Kidney glomerular epithelial cell (primary cell): ENCODE measurements around the gene SH3RF1.

Source experiments
- DNase-seq: peaks from one replicate; lab custom pipeline; 2025; lab: John Stamatoyannopoulos, UW

SH3RF1 gene

GRCh38 chr4:169103966-169104412 is 166.8 kb downstream of the SH3RF1 start:
- DNase-seq: no peak

GRCh38 chr4:169102026-169102425 is 168.7 kb downstream of the SH3RF1 start:
- DNase-seq: no peak

DNA sequence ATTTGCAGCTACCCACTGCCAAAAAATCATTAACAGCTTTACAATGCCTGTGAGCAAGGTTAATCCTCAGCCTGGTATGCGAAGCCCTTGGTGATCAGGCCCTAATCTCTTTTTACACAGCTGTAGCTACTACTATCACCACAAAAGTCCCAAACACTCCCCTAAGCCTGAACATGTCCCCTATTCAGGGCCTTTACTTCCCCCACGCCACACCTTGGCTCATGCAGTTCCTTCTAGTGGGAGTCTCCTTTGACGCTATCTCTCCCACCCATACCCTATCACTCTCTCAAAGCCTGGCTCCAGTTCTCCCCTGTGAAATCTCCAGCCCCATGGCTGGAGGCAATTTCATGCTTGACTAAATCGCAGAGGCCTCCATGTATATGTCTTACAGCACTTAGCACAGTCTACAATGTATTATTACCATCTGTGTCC is 170.1 kb downstream of the SH3RF1 start:
- DNase-seq: no peak

DNA sequence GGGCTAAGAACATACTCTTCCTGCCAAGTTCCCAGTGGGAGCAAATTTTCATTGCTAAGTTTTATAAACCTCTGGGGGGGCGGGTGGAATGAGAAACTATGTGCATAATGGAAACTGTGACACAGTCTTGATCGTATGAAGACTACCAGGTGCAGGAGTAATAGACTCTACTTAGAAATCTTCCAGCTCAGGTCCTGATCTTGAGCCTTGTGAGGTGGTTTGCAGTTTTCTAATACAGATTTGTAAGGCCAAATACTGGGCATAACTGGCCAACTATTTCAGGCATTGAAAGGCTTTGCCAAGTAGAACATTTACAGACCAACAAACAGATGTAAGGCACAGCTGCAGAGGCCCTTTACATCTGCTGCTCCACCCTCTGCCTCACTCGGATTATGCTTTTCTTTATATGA is 171.0 kb downstream of the SH3RF1 start:
- DNase-seq: no peak

DNA sequence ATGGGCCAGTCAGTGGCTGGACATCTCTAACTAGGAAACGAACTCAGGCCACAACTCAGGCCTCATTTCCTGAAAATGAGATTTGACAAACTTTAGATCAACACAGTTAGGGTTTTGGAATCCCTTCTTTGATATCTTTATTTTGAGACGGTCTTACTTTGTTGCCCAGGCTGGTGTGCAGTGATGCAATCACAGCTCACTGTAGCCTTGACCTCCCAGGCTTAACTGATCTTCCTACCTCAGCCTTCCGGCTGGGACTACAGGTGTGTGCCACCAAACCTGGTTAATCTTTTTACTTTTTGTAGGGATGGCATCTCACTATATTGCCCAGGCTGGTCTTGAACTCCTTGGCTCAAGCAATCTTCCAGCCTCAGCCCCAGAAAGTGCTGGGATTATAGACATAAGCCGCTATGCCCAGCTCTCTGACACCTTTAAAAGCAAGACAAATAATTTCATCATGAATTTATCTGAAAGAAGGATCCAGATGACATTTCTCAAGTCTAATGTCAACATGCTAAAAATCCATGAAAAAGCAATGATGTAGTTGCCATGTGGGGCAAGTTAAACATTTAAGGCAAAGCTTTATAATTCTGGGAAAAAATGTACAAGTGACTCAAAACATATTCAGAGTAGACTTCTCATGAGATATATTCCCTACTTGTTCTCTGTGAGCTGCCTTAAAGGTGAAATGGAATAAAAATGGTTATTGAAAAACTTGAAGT is 171.6 kb downstream of the SH3RF1 start:
- DNase-seq: no peak

GRCh38 chr4:169098532-169098931 is 172.2 kb downstream of the SH3RF1 start:
- DNase-seq: no peak

GRCh38 chr4:169098054-169098497 is 172.7 kb downstream of the SH3RF1 start:
- no peak for DNase-seq

DNA sequence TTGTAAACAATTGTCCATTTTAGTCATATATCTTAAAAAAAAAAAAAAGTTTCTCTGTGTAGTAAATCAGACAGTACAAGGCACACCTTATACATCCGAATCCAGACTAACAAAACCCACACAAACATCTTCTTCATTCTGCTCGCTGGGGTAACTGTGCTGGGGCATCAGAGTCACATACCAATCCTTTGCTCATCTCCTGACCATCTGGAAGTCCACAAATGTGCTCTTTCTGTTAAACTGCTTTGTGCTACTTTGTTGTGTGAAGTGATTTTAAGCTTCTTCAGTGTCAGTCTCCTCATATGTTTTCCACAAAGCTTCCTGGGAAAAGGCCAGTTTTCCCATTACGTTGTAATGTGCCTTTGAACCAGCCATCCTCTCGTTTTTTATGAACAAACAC is 174.5 kb downstream of the SH3RF1 start:
- DNase-seq: no peak

DNA sequence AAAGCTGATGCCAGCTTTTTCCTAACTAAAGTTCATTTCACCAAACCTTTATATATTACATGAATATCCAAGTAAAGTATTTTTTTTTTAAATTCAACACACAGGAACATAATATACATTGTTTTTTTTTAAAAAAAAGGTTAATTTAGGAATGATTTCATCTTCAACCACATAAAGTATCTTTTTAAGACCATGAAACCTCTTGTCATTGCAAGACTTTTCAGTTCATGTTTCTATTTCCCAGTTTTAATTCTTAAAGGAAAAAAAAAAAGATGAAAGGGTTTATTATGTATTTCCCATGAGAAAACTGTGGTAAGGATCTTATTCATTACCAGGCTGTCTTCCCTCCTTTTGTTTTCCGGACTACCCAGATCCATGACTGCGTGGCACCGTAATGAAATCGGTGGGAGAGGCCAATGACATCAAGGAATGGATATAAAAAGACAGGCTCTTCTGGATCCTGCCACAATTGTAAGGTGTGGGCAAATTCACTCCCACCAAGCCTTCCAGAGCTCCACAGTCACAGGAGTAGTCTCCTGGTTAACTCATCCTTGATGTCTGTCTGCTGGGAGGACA is 176.0 kb downstream of the SH3RF1 start:
- DNase-seq: no peak

DNA sequence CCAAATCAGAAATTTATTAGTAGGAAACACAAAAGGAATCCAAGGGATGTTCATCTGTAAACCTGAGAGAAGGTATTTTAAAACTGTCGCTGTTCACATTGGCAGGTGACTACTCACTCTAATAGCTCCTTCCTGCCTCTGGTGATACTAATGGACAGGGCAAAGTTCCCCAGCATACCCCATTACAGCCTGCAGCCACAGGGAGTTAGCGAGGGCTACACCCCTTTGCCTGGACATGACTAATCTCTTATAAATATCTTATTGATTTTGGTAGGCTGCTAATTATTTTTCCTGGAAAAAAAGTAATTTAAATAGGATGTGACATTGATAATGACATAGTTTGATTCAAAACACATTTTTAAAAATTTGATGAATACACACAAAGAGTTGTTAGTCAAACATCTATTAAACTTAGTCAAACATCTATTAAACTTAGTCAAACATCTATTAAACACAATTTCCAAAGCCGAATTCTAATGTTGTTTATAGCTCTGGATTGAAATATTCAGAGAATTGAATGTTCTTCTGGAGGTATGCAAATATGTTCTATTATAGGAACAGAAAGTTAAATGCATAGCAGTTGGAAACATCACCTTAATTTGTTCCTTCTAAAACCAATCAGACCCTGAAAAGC is 177.8 kb downstream of the SH3RF1 start:
- DNase-seq: no peak

GRCh38 chr4:169090484-169091215 is 180.1 kb downstream of the SH3RF1 start:
- DNase-seq: no peak

DNA sequence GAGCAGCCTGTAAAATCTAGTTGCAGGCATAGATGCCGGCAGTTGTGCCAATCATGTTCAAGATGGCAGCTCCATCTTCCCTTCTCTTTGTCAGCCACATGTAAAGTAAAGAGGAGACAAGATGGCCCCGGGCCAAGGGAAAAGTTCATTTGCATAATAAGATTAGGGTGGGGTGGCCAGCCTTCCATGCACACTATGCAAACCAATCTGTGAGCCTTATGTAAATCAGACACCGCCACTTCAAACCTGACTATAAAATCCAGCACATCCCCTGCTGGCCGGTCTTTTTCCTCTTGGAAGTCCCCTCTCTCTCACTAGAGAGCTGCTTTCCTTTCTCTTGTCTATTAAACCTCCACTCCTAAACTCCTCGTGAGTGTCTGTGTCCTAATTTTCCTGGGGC is 181.8 kb downstream of the SH3RF1 start:
- DNase-seq: no peak

DNA sequence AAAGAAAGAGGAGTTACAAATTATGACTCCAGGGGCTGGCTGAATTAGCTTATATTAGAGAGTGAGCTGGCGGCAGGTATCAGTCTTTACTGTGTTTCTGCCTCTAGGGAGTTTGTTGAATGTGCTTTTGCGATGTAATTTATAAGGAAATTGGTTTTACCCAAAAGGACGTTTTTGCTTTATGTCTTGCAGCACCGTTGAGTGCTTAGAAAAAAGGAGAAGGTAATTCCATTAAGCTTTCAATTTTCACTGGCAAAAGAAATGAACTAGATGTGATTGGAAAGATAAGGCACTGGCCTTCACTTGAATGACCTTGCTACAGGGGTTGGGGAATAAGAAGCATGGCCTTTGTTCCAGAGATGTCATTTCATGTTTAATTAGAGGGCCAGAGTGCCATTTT is 185.8 kb downstream of the SH3RF1 start:
- DNase-seq: no peak

GRCh38 chr4:169080981-169081380 is 189.8 kb downstream of the SH3RF1 start:
- no peak for DNase-seq

DNA sequence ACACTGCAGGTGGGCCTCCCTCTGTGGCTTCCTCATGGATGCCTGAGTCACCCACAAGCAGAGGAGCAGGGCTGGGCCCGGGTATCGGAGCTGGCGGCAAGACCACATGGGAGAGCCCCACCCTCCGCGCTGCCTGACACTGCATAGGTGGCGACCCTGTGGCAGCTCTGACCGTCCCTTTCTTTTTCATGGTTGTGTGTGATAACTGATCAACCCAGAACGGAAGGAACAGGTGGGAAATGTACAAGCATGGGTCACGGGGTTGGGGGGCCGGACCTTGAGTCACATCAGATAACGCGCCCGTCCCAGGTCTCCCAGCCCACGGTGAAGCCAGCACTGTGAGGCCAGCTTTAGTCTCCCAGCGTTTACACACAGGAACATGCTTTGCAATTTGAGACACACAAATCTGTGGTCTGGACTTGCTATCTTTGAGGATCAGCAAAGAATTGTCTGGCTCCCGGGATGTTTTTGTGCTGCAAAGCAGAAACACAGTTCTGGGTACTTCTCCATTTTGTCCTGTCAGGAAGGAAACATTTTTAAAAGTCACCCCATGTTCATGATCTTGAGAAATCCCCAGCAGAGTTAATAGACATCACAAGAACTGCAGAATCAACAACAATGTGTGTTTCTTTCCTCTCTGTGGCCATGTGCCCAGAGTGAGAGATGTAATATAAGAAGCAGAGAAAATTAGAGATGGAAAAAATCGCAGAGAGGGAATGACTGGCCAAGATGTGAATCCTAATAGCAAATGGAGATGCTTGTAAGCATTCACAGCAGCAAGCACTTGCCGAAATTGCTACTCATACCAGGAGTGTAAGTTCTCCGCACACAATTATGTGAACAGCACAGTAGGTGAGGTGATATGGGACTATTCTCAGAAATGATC is 190.6 kb downstream of the SH3RF1 start:
- DNase-seq: no peak

GRCh38 chr4:169074117-169074516 is 196.6 kb downstream of the SH3RF1 start:
- no peak for DNase-seq

- no peak for DNase-seq
Measured at GRCh38 chr4:169071747-169072146, 199.0 kb downstream of the SH3RF1 start.

GRCh38 chr4:169070895-169071218 is 199.9 kb downstream of the SH3RF1 start:
- no peak for DNase-seq

DNA sequence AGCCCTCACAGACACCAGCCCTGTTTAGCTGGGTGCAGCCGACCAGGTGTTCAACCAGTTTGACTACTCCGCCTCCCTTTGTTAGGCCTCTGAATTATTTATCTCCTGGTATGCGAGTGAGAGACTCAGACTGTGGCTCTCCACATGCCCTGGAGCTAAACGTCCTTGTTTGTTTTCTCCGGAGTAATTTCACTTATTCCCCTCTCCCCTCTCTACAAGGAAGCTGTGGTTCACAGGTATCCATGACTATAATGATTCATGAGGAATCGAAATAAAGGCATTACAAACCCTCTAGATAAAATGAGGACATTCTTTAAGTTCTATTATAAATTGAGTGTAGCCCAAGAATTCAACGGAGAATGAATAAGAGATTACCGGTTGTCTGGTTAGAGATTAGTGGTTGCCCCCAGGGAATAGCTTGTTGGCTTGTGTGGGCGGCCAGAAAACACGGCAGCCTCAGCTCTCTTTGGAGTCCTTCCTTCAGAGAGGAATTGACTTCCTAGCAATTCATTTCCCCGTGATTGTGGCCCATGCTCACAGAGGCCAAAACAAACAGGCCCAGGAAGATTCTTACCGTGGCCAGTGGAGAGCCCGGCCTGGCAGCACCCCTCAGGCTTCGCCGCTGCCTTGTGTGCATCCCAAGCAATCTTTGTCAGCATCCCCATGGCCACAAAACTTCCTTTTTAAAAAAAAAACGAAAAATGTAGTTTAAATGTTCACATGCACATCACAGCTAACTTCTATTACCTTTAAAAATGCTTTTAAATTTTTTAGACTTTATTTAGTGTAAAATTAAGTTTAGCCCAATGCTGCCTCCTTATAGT is 200.5 kb downstream of the SH3RF1 start:
- DNase-seq: peak; percentile 52

DNA sequence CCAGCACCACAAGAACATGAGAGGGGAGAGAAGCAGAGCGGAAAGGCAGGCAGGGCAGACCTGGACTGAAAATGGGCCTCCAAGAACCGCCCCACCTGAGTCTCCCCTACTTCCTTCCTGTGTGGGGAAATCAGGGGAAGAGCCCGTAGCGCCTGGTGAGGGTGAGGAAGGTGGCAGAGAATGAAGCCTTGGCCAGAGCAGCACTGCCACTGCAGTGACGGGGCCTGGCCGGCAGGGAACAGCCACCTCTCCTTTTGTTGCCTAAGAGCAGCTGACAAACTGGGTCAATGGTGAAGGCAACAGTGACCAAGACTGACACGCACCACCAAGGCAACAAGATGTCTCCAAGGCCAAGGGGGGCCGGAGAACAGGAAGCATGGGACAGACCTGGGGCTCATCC is 202.3 kb downstream of the SH3RF1 start:
- no peak for DNase-seq

- no peak for DNase-seq
Measured at GRCh38 chr4:169066934-169067333, 203.8 kb downstream of the SH3RF1 start.
